ENCODE results near the gene OR5AK2.
"Not testable (repeated sequence)": the region's sequence is repeated elsewhere in the genome, so short reads cannot be mapped to it uniquely, and the experiment has no call there.

OR5AK2 gene

GRCh38 chr11:56988614-56989013 is at the start of gene OR5AK2:
OR5AK2 (plus strand) TSS chr11:56988914; CDS start chr11:56988914, 0 bp downstream.
- Histone ChIP-seq H3K27ac (ENCODE audit: low read depth, low read length) (no peak within 1 kb of the TSS), H3K4me1 (ENCODE audit: control insufficient read depth, insufficient read depth, low read length, unreplicated experiment) (no peaks in the 10 kb centered on the region), H2AFZ (ENCODE audit: low read length, unreplicated experiment) (no peak within 1 kb of the TSS), H3K27me3 (ENCODE audit: insufficient read depth, low read length) (peaks cover under 1% of the 10 kb centered on the region), H3K4me3 (ENCODE audit: low read depth, low read length) (no peak within 1 kb of the TSS), H3K79me2 (ENCODE audit: control insufficient read depth, insufficient read depth, low read length, unreplicated experiment) (no peaks in the 10 kb centered on the region), H3K36me3 (ENCODE audit: insufficient read depth, low read length) (no peaks in the 10 kb centered on the region)

- not testable (repeated sequence) for H3K27me3 ChIP-seq (ENCODE audit: insufficient read depth, low read length); H2AFZ ChIP-seq (ENCODE audit: low read length, unreplicated experiment); H3K79me2 ChIP-seq (ENCODE audit: control insufficient read depth, insufficient read depth, low read length, unreplicated experiment); H3K4me3 ChIP-seq (ENCODE audit: low read depth, low read length); H3K4me1 ChIP-seq (ENCODE audit: control insufficient read depth, insufficient read depth, low read length, unreplicated experiment); H3K27ac ChIP-seq (ENCODE audit: low read depth, low read length); H3K36me3 ChIP-seq (ENCODE audit: insufficient read depth, low read length)
Measured at GRCh38 chr11:56945526-56945925, 43.2 kb upstream of the OR5AK2 start.

- Histone ChIP-seq H2AFZ (ENCODE audit: low read length, unreplicated experiment) (no peak overlapping the region), H3K79me2 (ENCODE audit: control insufficient read depth, insufficient read depth, low read length, unreplicated experiment) (no peaks in the 10 kb centered on the region), H3K27me3 (ENCODE audit: insufficient read depth, low read length) (no peaks in the 10 kb centered on the region), H3K4me3 (ENCODE audit: low read depth, low read length) (no peak overlapping the region), H3K36me3 (ENCODE audit: insufficient read depth, low read length) (no peaks in the 10 kb centered on the region), H3K27ac (ENCODE audit: low read depth, low read length) (no peak overlapping the region), H3K4me1 (ENCODE audit: control insufficient read depth, insufficient read depth, low read length, unreplicated experiment) (no peaks in the 10 kb centered on the region)
Measured at GRCh38 chr11:56948991-56949515, 39.7 kb upstream of the OR5AK2 start.

GRCh38 chr11:56950510-56950909 is 38.2 kb upstream of the OR5AK2 start:
- Histone ChIP-seq H3K27me3 (ENCODE audit: insufficient read depth, low read length) (no peaks in the 10 kb centered on the region), H3K4me3 (ENCODE audit: low read depth, low read length) (no peak overlapping the region), H3K36me3 (ENCODE audit: insufficient read depth, low read length) (no peaks in the 10 kb centered on the region), H3K27ac (ENCODE audit: low read depth, low read length) (no peak overlapping the region), H3K4me1 (ENCODE audit: control insufficient read depth, insufficient read depth, low read length, unreplicated experiment) (no peaks in the 10 kb centered on the region), H3K79me2 (ENCODE audit: control insufficient read depth, insufficient read depth, low read length, unreplicated experiment) (no peaks in the 10 kb centered on the region), H2AFZ (ENCODE audit: low read length, unreplicated experiment) (no peak overlapping the region)

GRCh38 chr11:56953907-56954306 is 34.8 kb upstream of the OR5AK2 start:
- H2AFZ ChIP-seq (ENCODE audit: low read length, unreplicated experiment); H3K27ac ChIP-seq (ENCODE audit: low read depth, low read length); H3K4me1 ChIP-seq (ENCODE audit: control insufficient read depth, insufficient read depth, low read length, unreplicated experiment); H3K36me3 ChIP-seq (ENCODE audit: insufficient read depth, low read length); H3K79me2 ChIP-seq (ENCODE audit: control insufficient read depth, insufficient read depth, low read length, unreplicated experiment); H3K4me3 ChIP-seq (ENCODE audit: low read depth, low read length); H3K27me3 ChIP-seq (ENCODE audit: insufficient read depth, low read length): not testable (repeated sequence)

- H3K4me3 ChIP-seq (ENCODE audit: low read depth, low read length) = no peak overlapping the region
- H3K4me1 ChIP-seq (ENCODE audit: control insufficient read depth, insufficient read depth, low read length, unreplicated experiment) = no peaks in the 10 kb centered on the region
- H3K36me3 ChIP-seq (ENCODE audit: insufficient read depth, low read length) = no peaks in the 10 kb centered on the region
- H3K27ac ChIP-seq (ENCODE audit: low read depth, low read length) = no peak overlapping the region
- H2AFZ ChIP-seq (ENCODE audit: low read length, unreplicated experiment) = no peak overlapping the region
- H3K27me3 ChIP-seq (ENCODE audit: insufficient read depth, low read length) = no peaks in the 10 kb centered on the region
- no peaks in the 10 kb centered on the region for H3K79me2 ChIP-seq (ENCODE audit: control insufficient read depth, insufficient read depth, low read length, unreplicated experiment)
Measured at GRCh38 chr11:56961609-56962008, 27.1 kb upstream of the OR5AK2 start.

- H3K36me3 ChIP-seq (ENCODE audit: insufficient read depth, low read length) = no peaks in the 10 kb centered on the region
- no peak overlapping the region for H3K27ac ChIP-seq (ENCODE audit: low read depth, low read length)
- no peaks in the 10 kb centered on the region for H3K4me1 ChIP-seq (ENCODE audit: control insufficient read depth, insufficient read depth, low read length, unreplicated experiment)
- H3K79me2 ChIP-seq (ENCODE audit: control insufficient read depth, insufficient read depth, low read length, unreplicated experiment) = no peaks in the 10 kb centered on the region
- no peak overlapping the region for H2AFZ ChIP-seq (ENCODE audit: low read length, unreplicated experiment)
- no peak overlapping the region for H3K4me3 ChIP-seq (ENCODE audit: low read depth, low read length)
- no peaks in the 10 kb centered on the region for H3K27me3 ChIP-seq (ENCODE audit: insufficient read depth, low read length)
Measured at GRCh38 chr11:56967726-56968125, 21.0 kb upstream of the OR5AK2 start.

- no peak overlapping the region for H3K27ac ChIP-seq (ENCODE audit: low read depth, low read length)
- no peaks in the 10 kb centered on the region for H3K36me3 ChIP-seq (ENCODE audit: insufficient read depth, low read length)
- no peaks in the 10 kb centered on the region for H3K79me2 ChIP-seq (ENCODE audit: control insufficient read depth, insufficient read depth, low read length, unreplicated experiment)
- no peaks in the 10 kb centered on the region for H3K27me3 ChIP-seq (ENCODE audit: insufficient read depth, low read length)
- no peak overlapping the region for H2AFZ ChIP-seq (ENCODE audit: low read length, unreplicated experiment)
- H3K4me1 ChIP-seq (ENCODE audit: control insufficient read depth, insufficient read depth, low read length, unreplicated experiment) = no peaks in the 10 kb centered on the region
- H3K4me3 ChIP-seq (ENCODE audit: low read depth, low read length) = no peak overlapping the region
Measured at GRCh38 chr11:56968524-56968923, 20.2 kb upstream of the OR5AK2 start.

GRCh38 chr11:56977314-56977713 is 11.4 kb upstream of the OR5AK2 start:
- no peak overlapping the region for H2AFZ ChIP-seq (ENCODE audit: low read length, unreplicated experiment)
- no peaks in the 10 kb centered on the region for H3K79me2 ChIP-seq (ENCODE audit: control insufficient read depth, insufficient read depth, low read length, unreplicated experiment)
- H3K27me3 ChIP-seq (ENCODE audit: insufficient read depth, low read length) = peaks cover 4% of the 10 kb centered on the region; the same call in 1 of the 2 replicates
- no peak overlapping the region for H3K27ac ChIP-seq (ENCODE audit: low read depth, low read length)
- no peaks in the 10 kb centered on the region for H3K4me1 ChIP-seq (ENCODE audit: control insufficient read depth, insufficient read depth, low read length, unreplicated experiment)
- no peak overlapping the region for H3K4me3 ChIP-seq (ENCODE audit: low read depth, low read length)
- no peaks in the 10 kb centered on the region for H3K36me3 ChIP-seq (ENCODE audit: insufficient read depth, low read length)

- no peak overlapping the region for H2AFZ ChIP-seq (ENCODE audit: low read length, unreplicated experiment)
- H3K79me2 ChIP-seq (ENCODE audit: control insufficient read depth, insufficient read depth, low read length, unreplicated experiment) = no peaks in the 10 kb centered on the region
- no peaks in the 10 kb centered on the region for H3K27me3 ChIP-seq (ENCODE audit: insufficient read depth, low read length)
- H3K4me1 ChIP-seq (ENCODE audit: control insufficient read depth, insufficient read depth, low read length, unreplicated experiment) = no peaks in the 10 kb centered on the region
- no peaks in the 10 kb centered on the region for H3K36me3 ChIP-seq (ENCODE audit: insufficient read depth, low read length)
- H3K4me3 ChIP-seq (ENCODE audit: low read depth, low read length) = no peak overlapping the region
- H3K27ac ChIP-seq (ENCODE audit: low read depth, low read length) = no peak overlapping the region
Measured at GRCh38 chr11:56990702-56991101, 2.0 kb downstream of the OR5AK2 start.

- Histone ChIP-seq H3K79me2 (ENCODE audit: control insufficient read depth, insufficient read depth, low read length, unreplicated experiment) (no peaks in the 10 kb centered on the region), H3K27me3 (ENCODE audit: insufficient read depth, low read length) (no peaks in the 10 kb centered on the region)
Measured at GRCh38 chr11:56994532-56994931, 5.8 kb downstream of the OR5AK2 start.

More at GRCh38 chr11:56994532-56994931, 5.8 kb downstream of the OR5AK2 start:
- Histone ChIP-seq H2AFZ (ENCODE audit: low read length, unreplicated experiment) (no peak overlapping the region), H3K36me3 (ENCODE audit: insufficient read depth, low read length) (no peaks in the 10 kb centered on the region), H3K4me1 (ENCODE audit: control insufficient read depth, insufficient read depth, low read length, unreplicated experiment) (no peaks in the 10 kb centered on the region), H3K27ac (ENCODE audit: low read depth, low read length) (no peak overlapping the region), H3K4me3 (ENCODE audit: low read depth, low read length) (no peak overlapping the region)
